Measurements from ENCODE around the gene MYLIP.

The MYLIP gene

GRCh38 chr6:16092990-16093389 is 35.9 kb upstream of the MYLIP start (continued):
- TF ChIP-seq PRDM2 (tag by site-specific recombination; IDR thresholded peaks at IDR 0.05; ENCODE audit: borderline replicate concordance) (no peak), ZNF202 (tag by site-specific recombination; IDR thresholded peaks at IDR 0.05; ENCODE audit: borderline replicate concordance) (no peak), ZNF10 (tag by site-specific recombination; IDR thresholded peaks at IDR 0.05) (no peak), SCRT1 (tag by site-specific recombination; IDR thresholded peaks at IDR 0.05; ENCODE audit: borderline replicate concordance) (no peak), ZNF529 (tag by site-specific recombination; IDR thresholded peaks at IDR 0.05; ENCODE audit: insufficient replicate concordance) (no peak), GLI2 (tag by site-specific recombination; IDR thresholded peaks at IDR 0.05; ENCODE audit: borderline replicate concordance, low read depth) (no peak), ZNF530 (tag by site-specific recombination; IDR thresholded peaks at IDR 0.05; ENCODE audit: low read depth) (no peak), ZNF391 (tag by site-specific recombination; IDR thresholded peaks at IDR 0.05; ENCODE audit: borderline replicate concordance, low read depth) (no peak), ZNF155 (tag by site-specific recombination; IDR thresholded peaks at IDR 0.05) (no peak), ZNF148 (tag by site-specific recombination; IDR thresholded peaks at IDR 0.05; ENCODE audit: borderline replicate concordance) (no peak), FEZF1 (tag by site-specific recombination; IDR thresholded peaks at IDR 0.05) (no peak)

- POLR2A ChIA-PET, result no interaction called here
- CTCF ChIA-PET, result no interaction called here
Measured at GRCh38 chr6:16095180-16095579, 33.7 kb upstream of the MYLIP start.

More at GRCh38 chr6:16095180-16095579, 33.7 kb upstream of the MYLIP start:
- no peak overlapping the region for H3K4me3 ChIP-seq (ENCODE audit: low read depth, low read length)
- H3K4me1 ChIP-seq (ENCODE audit: control insufficient read depth, insufficient read depth, low read length), result no peaks in the 10 kb centered on the region
- H3K27ac ChIP-seq (ENCODE audit: extremely low read depth, low read depth, low read length), result no peak overlapping the region
- no peak for TF ChIP-seq TRIM28 (IDR thresholded peaks at IDR 0.05; ENCODE audit: borderline replicate concordance, low read length)
- no peak for TF ChIP-seq ZNF747 (tag by site-specific recombination; IDR thresholded peaks at IDR 0.05)
- TF ChIP-seq ZNF777 (tag by site-specific recombination; IDR thresholded peaks at IDR 0.05; ENCODE audit: borderline replicate concordance), result no peak
- no peak for TF ChIP-seq FEZF1 (tag by site-specific recombination; IDR thresholded peaks at IDR 0.05)
- TF ChIP-seq ZNF26 (tag by site-specific recombination; IDR thresholded peaks at IDR 0.05), result no peak
- no peak for TF ChIP-seq OSR2 (tag by site-specific recombination; IDR thresholded peaks at IDR 0.05)
- no peak for TF ChIP-seq REPIN1 (tag by site-specific recombination; IDR thresholded peaks at IDR 0.05; ENCODE audit: low read depth)
- TF ChIP-seq ZNF48 (tag by site-specific recombination; IDR thresholded peaks at IDR 0.05), result no peak
- no peak for TF ChIP-seq AEBP2 (tag by site-specific recombination; IDR thresholded peaks at IDR 0.05; ENCODE audit: borderline replicate concordance)
- TF ChIP-seq ZNF114 (tag by site-specific recombination; IDR thresholded peaks at IDR 0.05), result no peak
- TF ChIP-seq ZBTB6 (tag by site-specific recombination; IDR thresholded peaks at IDR 0.05), result no peak
- no peaks in the 10 kb centered on the region for H3K36me3 ChIP-seq (ENCODE audit: control insufficient read depth in 2 of 2, insufficient read depth in 1 of 2, low read length in 2 of 2)
- no peaks in the 10 kb centered on the region for H3K9me3 ChIP-seq (ENCODE audit: control insufficient read depth, insufficient read depth, low read depth, low read length)
